Measurements from ENCODE around the gene NHS.

The NHS gene

DNA sequence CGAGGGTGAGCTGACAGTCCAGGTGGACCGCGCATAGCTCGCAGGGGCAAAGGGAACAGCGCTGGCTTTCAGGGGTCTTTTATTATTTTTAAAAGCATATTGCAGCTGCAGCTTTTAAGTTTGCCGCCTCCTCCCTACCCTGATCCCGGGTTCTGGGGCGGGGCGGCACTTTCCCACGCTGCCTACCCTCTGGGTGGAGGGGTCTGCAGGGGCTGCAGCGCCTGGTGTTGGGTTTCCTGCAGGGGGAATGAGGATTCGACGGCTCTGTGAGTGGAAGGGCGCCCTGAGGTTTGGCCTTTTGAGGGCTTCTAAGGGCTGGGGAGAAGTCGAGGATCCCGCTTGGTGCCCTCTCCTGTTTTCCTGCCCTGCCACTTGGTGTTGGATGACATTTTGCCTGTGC lies 281.6 kb downstream of the NHS start:
- Histone ChIP-seq H2AFZ (ENCODE audit: low read length) (no peak overlapping the region), H3K79me2 (ENCODE audit: insufficient read depth, low read length) (no peaks in the 10 kb centered on the region), H3K9me2 (ENCODE audit: low read depth, low read length) (no peaks in the 10 kb centered on the region), H3K27me3 (ENCODE audit: insufficient read depth, low read length) (no peaks in the 10 kb centered on the region), H3K9ac (ENCODE audit: low read length) (no peak overlapping the region), H3K4me2 (ENCODE audit: low read length) (no peak overlapping the region), H3F3A (ENCODE audit: insufficient read depth, low read length) (no peaks in the 10 kb centered on the region), H3K4me1 (ENCODE audit: insufficient read depth, low read length, severe bottlenecking) (no peaks in the 10 kb centered on the region), H3K27ac (ENCODE audit: low read depth, low read length, poor library complexity, severe bottlenecking) (no peak overlapping the region), H3K9me3 (ENCODE audit: low read length) (no peaks in the 10 kb centered on the region), H3K4me3 (ENCODE audit: low read depth, low read length, poor library complexity, severe bottlenecking) (no peak overlapping the region), H3K36me3 (ENCODE audit: insufficient read depth, low read length) (no peaks in the 10 kb centered on the region), H4K20me1 (ENCODE audit: insufficient read depth, low read length) (no peaks in the 10 kb centered on the region)
- TF ChIP-seq, protein P1, sequence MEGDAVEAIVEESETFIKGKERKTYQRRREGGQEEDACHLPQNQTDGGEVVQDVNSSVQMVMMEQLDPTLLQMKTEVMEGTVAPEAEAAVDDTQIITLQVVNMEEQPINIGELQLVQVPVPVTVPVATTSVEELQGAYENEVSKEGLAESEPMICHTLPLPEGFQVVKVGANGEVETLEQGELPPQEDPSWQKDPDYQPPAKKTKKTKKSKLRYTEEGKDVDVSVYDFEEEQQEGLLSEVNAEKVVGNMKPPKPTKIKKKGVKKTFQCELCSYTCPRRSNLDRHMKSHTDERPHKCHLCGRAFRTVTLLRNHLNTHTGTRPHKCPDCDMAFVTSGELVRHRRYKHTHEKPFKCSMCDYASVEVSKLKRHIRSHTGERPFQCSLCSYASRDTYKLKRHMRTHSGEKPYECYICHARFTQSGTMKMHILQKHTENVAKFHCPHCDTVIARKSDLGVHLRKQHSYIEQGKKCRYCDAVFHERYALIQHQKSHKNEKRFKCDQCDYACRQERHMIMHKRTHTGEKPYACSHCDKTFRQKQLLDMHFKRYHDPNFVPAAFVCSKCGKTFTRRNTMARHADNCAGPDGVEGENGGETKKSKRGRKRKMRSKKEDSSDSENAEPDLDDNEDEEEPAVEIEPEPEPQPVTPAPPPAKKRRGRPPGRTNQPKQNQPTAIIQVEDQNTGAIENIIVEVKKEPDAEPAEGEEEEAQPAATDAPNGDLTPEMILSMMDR (IDR thresholded peaks at IDR 0.05; ENCODE audit: low read length), result no peak
- no peak for TF ChIP-seq EZH2 (IDR thresholded peaks at IDR 0.05; ENCODE audit: borderline replicate concordance, low read length)

DNA sequence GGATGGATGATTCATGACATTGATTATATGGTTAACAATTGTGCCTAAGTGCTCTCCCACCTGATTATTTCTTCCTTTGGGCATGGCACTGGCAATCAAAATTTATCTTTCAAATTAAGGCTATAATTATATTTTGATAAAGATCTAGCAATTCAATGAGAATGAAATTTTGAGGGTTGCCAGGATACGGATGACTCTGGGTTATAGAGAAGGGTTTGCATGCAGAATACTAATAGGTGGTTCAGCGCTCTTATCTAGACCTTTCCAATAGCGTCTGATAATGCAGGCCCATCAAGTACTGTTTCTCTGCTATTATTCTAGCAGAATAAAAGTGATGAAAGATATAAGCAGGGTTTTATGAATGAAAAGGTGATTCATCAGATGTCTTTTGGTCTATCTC lies 287.4 kb downstream of the NHS start:
- no peaks in the 10 kb centered on the region for H3K9me2 ChIP-seq (ENCODE audit: low read depth, low read length)

DNA sequence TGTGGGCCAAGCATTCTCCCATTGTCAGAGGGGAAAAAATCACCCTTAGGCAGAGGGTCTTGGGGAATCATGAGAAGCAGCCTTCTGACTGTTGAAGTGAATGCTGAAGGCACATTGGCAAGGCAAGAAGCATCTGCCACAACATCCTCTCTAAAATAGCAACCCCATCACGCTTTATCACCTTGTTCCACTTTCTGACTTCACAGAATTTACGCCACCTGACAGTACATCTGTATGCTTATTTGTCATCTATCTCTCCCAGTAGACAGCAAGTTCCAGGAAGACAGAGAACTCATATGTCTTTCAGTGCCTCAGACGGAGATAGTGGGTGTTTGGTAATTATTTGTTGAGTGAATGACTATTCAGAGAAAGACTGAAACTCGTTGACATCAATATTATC lies 293.9 kb downstream of the NHS start:
- Histone ChIP-seq H3K27me3 (ENCODE audit: insufficient read depth, low read length) (no peaks in the 10 kb centered on the region), H3K9me2 (ENCODE audit: low read depth, low read length) (no peaks in the 10 kb centered on the region), H3K79me2 (ENCODE audit: insufficient read depth, low read length) (no peaks in the 10 kb centered on the region), H3K9ac (ENCODE audit: low read length) (no peak overlapping the region), H3K27ac (ENCODE audit: low read depth, low read length, poor library complexity, severe bottlenecking) (no peak overlapping the region), H3K9me3 (ENCODE audit: low read length) (no peaks in the 10 kb centered on the region), H3K36me3 (ENCODE audit: insufficient read depth, low read length) (no peaks in the 10 kb centered on the region), H3K4me3 (ENCODE audit: low read depth, low read length, poor library complexity, severe bottlenecking) (no peak overlapping the region), H3K4me1 (ENCODE audit: insufficient read depth, low read length, severe bottlenecking) (no peaks in the 10 kb centered on the region), H2AFZ (ENCODE audit: low read length) (no peak overlapping the region), H4K20me1 (ENCODE audit: insufficient read depth, low read length) (no peaks in the 10 kb centered on the region), H3K4me2 (ENCODE audit: low read length) (no peak overlapping the region), H3F3A (ENCODE audit: insufficient read depth, low read length) (no peaks in the 10 kb centered on the region)
- TF ChIP-seq, protein P1 (IDR thresholded peaks at IDR 0.05; ENCODE audit: low read length), result no peak
- TF ChIP-seq EZH2 (IDR thresholded peaks at IDR 0.05; ENCODE audit: borderline replicate concordance, low read length), result no peak

More for the DNA sequence above, 287.4 kb downstream of the NHS start:
- Histone ChIP-seq H3K4me3 (ENCODE audit: low read depth, low read length, poor library complexity, severe bottlenecking) (no peak overlapping the region), H3K4me2 (ENCODE audit: low read length) (no peak overlapping the region), H2AFZ (ENCODE audit: low read length) (no peak overlapping the region), H3K36me3 (ENCODE audit: insufficient read depth, low read length) (no peaks in the 10 kb centered on the region), H3K27me3 (ENCODE audit: insufficient read depth, low read length) (no peaks in the 10 kb centered on the region), H3K27ac (ENCODE audit: low read depth, low read length, poor library complexity, severe bottlenecking) (no peak overlapping the region), H3K4me1 (ENCODE audit: insufficient read depth, low read length, severe bottlenecking) (no peaks in the 10 kb centered on the region), H3F3A (ENCODE audit: insufficient read depth, low read length) (no peaks in the 10 kb centered on the region), H3K9me3 (ENCODE audit: low read length) (no peaks in the 10 kb centered on the region), H4K20me1 (ENCODE audit: insufficient read depth, low read length) (no peaks in the 10 kb centered on the region), H3K9ac (ENCODE audit: low read length) (no peak overlapping the region), H3K79me2 (ENCODE audit: insufficient read depth, low read length) (no peaks in the 10 kb centered on the region)
- no peak for TF ChIP-seq EZH2 (IDR thresholded peaks at IDR 0.05; ENCODE audit: borderline replicate concordance, low read length)
- TF ChIP-seq, protein P1 (IDR thresholded peaks at IDR 0.05; ENCODE audit: low read length), result no peak

All from OCI-LY1 (cell line).